Keratinocyte (primary cell): ENCODE measurements around the gene DENND4C.

Source experiments
- EZH2 ChIP-seq: IDR thresholded peaks from one replicate; pipeline ENCODE4 v1.6.1; 2012; ENCODE audit warnings: inconsistent platforms, mild to moderate bottlenecking, low read length, moderate library complexity
- TF ChIP-seq, protein P1 (sequence below), 3 experiments: IDR thresholded peaks in 1 of 3; conservative IDR thresholded peaks in 1 of 3; optimal IDR thresholded peaks in 1 of 3; 2 replicates in 2 of 3; 3 replicates in 1 of 3; pipeline versions ENCODE3 to v1.5.1; 2011; ENCODE audit warnings: low read length in 3 of 3, mild to moderate bottlenecking in 3 of 3, moderate library complexity in 2 of 3, control low read depth in 1 of 3, inconsistent platforms in 1 of 3; ENCODE audit not compliant: insufficient read depth in 2 of 3; ENCODE audit errors: extremely low read depth in 1 of 3

DNA sequence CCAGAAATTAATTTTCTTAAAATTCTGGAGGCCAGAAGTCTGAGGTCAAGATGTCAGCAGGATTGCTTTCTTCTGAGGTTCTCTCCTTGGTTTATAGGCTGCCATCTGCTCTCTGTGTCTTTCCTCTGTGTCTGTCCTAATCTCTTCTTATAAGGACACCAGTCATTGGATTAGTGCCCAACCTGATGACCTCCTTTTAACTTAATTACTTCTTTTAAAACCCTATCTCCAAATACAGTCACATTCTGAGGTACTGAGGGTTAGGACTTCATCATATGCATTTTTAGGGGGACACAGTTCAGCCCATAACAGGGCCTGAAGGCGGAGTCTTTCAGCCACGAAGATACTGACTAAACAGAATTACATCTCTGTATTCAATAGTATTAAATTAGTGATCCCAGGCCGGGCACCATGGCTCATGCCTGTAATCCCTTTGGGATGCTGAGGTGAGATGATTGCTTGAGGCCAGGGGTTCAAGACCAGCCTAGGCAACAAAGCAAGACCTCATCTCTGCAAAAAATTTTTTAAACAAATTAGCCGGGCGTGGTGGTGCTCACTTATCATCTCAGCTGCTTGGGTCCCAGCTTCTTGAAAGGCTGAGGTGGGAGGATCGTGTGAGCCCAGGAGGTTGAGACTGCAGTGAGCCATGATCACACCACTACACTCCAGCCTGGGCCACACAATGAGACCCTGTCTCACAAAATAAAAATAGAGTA is 155.5 kb downstream of the DENND4C start:
- TF ChIP-seq, protein P1, sequence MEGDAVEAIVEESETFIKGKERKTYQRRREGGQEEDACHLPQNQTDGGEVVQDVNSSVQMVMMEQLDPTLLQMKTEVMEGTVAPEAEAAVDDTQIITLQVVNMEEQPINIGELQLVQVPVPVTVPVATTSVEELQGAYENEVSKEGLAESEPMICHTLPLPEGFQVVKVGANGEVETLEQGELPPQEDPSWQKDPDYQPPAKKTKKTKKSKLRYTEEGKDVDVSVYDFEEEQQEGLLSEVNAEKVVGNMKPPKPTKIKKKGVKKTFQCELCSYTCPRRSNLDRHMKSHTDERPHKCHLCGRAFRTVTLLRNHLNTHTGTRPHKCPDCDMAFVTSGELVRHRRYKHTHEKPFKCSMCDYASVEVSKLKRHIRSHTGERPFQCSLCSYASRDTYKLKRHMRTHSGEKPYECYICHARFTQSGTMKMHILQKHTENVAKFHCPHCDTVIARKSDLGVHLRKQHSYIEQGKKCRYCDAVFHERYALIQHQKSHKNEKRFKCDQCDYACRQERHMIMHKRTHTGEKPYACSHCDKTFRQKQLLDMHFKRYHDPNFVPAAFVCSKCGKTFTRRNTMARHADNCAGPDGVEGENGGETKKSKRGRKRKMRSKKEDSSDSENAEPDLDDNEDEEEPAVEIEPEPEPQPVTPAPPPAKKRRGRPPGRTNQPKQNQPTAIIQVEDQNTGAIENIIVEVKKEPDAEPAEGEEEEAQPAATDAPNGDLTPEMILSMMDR (optimal IDR thresholded peaks at IDR 0.05 in 1 of 3, IDR thresholded peaks at IDR 0.05 in 1 of 3, conservative IDR thresholded peaks at IDR 0.05 in 1 of 3; ENCODE audit: extremely low read depth in 1 of 3, insufficient read depth in 2 of 3, low read length in 3 of 3) = no peak
- TF ChIP-seq EZH2 = no peak
